IPS-NIHi7 (cell line): Measurements from ENCODE around the gene SLC8A1.

ENCODE experiments used
- DNase-seq: peaks from one replicate; pipeline ENCODE4 v3.0.0; 2012; ENCODE audit warnings: mixed read lengths; ENCODE audit errors: extremely low spot score

SLC8A1 gene

DNA sequence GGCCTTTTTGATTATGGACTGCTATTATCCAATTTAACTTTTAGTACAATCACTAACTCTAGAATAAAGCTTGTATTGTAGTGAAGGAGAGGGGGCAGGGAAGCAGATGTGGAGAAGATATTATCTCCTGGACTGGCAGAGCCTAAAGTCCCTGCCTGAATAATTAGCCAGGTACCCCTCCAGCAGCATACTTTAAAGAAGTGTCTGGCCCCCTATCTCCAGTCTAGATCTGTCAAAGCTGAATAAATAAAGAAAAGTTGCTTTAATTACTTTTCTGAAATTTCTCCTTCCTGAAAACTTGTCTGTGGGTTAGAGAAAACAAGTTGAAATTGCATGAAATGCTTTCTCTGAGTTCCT, 258.2 kb downstream of the SLC8A1 start:
- DNase-seq: no peak

DNA sequence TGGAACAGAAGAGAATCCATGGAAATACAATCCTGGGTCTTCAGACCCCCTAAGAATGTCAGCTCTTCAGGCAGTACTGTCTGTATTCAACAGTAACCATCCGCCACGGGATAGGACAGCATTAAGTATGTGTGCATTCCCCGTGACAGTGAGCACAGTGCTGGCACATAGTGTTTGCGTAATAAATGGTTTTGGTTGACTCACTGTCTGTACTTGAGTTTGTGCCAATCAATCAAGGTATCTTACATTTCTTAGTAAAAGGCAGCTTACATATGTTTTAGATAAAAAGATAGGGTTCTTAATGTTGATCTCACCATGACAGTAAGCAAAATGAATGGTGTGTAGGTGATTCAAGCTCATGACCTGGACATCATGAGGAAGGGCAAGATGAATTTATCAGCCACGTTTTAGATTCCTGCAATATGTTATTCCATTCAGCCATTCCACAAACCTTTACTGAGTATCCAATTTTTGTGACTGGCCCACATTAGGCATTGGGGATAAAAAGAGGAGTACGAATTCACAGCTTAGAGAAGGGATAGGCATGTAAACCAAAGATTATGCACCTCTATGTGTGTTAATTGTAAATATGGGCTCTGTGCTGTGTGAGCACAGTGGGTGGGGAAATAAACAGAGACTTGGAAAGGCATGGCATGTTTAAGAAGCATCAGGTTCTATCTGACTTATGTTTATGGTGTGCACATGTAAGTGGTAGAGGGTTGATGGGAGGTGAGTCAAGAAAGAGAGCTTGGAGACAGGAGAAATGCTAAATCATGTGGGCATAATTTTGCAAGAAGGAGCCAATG, 258.8 kb downstream of the SLC8A1 start:
- no peak for DNase-seq

DNA sequence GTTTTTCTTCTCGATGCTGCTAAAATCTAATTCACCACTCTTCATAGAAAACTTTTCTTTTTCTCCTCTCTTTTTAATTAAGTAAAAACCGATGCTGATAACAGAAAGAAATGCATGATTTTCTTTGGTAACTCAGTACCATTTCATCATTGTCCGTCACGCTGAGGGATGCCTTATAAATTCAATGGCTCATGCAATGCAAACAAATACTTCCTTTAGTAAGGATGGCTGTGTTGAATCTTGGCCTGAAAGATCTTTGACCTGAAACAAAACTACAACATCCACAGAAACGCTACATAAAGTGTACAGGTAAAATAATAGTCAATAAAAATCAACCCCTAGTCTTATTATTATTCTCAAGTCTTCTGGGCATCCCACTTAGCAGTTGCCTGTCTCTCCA, 261.4 kb downstream of the SLC8A1 start:
- no peak for DNase-seq

GRCh38 chr2:40189881-40190280, 262.0 kb downstream of the SLC8A1 start:
- DNase-seq: no peak

GRCh38 chr2:40187054-40187453, 264.8 kb downstream of the SLC8A1 start:
- DNase-seq: no peak

DNA sequence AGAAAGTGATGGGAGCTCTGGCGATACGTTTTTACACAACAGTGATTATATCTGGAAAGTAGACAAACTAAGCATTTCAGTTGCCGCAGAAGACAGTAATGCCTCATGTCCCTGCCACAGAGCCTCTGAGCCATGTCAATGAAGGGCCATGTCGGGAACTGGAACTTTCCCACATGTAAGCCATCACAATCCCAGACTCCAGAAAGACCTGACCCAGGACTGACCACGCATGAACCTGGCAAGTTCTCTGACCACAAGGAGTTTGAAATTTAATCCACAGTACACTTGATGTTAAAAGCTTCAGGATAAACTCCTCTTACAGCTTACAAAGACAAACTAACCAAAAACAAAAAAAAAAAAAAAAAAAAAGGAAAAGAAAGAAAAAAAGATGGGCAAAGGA, 267.3 kb downstream of the SLC8A1 start:
- DNase-seq: no peak

- DNase-seq: no peak
These were observed 270.0 kb downstream of the SLC8A1 start for GRCh38 chr2:40181855-40182254.

DNA sequence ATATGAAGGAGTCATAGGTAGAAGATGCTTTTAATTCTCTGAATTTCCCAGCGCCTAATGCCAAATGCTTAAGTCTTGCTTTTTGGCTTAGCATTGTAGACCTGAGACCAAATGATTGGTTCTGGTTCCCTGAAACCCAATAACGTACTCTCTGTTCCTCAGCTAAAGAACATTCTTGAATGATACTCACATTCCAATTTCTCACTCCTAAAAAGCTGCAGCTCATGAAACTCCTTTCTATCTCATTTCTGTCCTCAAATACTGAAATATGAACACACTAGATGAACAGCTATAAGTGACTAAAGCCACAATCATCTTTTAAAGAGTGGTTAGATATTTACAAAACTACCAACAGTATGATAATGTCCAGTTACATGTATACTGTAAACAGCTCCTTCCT, 272.1 kb downstream of the SLC8A1 start:
- DNase-seq: no peak

DNA sequence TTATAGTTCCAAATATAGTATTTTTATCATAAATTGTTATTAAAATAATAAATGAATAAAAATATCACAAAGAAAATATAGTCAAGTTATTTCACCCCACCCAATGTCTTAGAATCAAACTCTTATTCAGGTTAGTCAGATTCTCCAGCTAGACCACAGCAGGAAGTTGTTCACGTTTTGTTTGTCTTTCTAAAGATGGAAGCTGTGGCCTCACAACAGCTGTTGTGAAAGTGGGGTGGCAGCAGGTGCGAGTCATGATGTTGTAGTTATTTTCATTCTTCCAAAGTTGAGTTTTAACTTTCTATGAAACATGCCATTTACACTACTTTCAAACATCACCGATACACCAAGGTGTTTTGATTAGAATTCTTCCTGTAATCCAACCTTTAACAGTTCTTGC, 272.9 kb downstream of the SLC8A1 start:
- DNase-seq: no peak

DNA sequence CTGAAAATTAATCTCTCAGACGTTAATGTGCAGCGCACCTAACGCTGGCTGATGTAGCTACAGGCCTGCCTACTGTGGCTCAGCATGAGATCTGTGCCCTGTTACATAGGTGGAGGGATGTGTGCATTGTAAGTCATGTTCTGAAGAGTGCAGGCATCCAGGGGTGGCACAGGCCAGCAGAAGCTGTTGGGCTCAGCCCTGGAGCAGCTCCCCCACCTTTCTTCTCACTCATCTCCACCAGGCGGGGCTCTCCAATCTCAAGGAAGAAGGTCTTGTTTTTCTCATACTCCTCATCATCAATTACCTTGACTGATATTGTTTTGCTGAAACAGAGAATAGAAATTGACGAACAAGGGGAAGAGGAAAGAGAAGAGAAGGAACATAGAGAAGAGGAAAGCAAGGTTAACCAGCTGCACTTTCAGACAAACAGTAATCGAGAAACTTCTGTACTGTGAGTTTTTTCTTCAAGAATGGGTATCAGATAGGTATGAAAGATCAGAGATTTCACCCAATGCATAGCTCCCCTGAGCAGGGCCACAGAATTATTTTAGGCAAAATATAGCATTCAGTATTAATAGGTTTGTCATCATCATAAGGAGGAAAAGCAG, 273.6 kb downstream of the SLC8A1 start:
- no peak for DNase-seq

DNA sequence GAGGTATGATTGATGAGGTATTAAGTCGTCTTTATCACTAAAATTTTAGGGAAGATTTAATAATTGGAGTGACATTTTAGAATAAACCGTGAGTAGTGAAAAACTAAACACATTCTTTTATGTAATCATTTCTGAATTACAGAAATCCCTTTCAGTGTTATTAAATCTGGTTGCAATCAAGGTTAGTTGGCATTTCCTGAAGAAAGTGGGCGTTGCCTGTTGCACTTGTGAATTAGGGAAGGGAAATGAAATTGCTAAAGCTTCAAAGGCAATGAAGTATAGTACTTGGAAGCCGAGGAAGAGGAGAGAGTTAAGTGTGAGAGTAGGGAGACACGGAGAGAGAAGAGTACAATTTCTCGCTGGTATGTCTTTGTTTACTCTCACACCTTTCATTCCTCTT, 274.5 kb downstream of the SLC8A1 start:
- no peak for DNase-seq

DNA sequence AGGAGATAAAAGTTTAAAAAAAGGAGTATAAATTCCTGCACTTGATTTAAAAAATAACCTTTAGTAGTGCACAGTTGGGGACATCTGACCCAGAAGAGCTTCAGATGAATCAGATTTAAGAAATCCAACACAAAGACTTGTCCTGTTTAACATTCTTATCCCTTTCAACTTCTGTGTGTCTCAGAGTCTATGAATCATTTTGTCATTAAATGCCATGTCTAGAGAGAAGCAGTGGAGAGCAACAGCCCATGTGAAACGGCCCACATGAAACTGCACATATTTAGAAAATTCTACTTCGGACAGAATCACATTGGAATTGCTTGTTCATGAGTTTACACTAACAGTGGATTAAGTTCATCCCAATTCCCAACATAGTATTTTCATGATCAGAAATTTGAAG, 278.6 kb downstream of the SLC8A1 start:
- DNase-seq: no peak

DNA sequence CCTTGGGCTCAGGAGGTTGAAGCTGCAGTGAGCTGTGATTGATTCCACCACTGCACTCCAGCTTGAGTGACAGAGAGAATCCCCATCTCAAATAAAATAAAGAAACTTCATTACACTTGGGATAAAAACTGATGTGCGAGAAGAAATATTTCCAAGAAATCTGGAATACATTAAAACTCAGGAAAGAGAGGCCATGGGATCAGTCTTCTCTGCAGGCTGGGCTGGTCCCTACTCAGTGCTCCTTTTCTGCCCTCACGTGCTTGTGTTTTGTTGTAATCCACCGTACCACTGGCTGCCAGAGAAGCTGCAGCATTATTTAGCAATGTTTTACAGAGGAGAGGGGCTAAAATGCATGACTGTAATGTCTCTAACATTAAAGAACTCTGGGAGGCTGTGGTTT, 282.0 kb downstream of the SLC8A1 start:
- DNase-seq: no peak

DNA sequence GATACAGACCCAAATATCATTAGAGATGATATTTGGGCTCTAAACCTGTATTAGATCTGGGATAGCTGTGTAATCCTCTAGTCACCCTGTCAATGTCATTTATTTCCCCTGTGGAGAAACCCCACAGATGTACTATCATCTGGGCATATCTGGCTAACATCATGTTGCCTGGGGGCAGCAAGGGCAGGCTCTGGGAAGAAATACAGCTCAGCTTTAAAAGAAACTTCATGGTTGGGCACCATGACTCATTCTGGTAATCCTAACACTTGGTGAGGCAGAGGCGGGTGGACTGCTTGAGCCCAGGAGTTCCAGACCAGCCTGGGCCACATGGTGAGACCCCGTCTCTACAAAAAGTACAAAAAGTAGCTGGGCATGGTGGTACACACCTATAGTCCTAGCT, 282.5 kb downstream of the SLC8A1 start:
- DNase-seq: no peak

DNA sequence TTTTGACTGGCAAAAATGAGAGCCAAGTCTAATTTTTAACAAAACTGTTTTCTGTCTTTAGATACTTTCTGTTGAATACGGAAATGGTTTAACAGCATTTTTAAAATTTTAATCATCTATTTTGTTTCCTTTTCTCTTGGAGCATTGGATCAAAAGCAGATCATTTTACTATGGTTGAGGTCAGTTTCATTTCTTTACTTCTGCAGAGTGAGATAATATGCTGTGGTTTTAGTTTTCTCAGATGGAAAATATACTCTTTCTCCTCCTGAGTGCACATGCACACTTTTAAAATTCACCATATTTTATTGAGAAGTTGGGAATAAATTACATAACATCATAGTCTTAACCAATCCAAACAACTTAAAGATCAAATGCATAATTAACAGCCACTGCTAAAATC, 283.3 kb downstream of the SLC8A1 start:
- DNase-seq: no peak

DNA sequence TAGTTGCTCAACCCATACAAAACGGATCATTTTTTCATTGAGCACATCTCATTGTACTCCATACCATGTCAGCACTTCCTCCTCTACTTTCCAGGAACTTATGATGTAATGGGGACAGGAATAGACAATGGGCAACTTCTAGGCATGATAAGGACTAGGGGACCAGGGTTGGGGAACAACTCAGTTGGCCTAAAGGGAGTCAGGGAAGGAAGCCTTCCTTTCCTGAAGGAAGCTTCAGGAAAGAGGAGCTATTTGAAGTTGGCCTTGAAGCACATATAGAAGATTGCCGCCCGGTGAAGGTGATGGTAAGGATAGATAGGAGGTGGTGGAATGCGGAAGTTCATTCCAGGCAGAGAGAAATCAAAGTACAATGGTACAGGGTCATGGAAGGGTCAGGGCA, 283.9 kb downstream of the SLC8A1 start:
- no peak for DNase-seq

GRCh38 chr2:40166006-40166405, 285.9 kb downstream of the SLC8A1 start:
- no peak for DNase-seq

- no peak for DNase-seq
These were observed 286.4 kb downstream of the SLC8A1 start for GRCh38 chr2:40165509-40165844.

DNA sequence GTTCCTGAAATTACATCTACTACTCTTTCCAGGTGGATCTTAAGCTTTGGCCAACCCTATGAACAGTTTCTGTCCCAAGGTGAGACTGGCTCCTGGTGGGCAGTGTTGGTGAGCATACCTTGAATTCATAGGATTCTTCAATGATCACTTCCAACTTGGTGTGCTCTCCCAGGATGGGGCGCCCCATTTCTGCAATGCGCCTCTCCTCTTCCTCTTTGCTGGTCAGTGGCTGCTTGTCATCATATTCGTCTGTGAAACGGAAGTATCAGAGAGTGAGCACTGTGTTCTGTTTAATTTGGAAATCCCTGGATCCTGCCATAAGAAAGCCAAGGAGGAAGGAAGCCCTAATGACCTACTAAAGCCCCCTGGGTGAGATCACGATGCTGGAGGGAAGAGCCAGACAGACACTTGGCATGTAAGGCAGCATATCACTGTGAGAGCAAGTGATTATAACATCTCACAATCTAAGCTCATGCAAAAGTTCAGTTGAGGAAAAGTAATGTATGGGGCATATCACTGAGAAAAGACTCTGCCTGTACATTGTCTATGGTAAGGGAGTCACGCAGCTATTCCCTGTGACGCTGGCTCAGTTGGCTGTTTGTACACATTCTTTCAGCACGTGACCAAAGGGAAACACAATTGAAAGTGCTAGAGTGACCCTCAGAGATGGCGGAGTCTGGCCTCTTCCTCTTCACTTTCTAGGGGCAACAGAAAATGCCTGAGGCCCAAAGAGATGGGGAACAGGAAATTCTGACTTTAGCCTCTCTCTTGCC, 287.0 kb downstream of the SLC8A1 start:
- DNase-seq: no peak

DNA sequence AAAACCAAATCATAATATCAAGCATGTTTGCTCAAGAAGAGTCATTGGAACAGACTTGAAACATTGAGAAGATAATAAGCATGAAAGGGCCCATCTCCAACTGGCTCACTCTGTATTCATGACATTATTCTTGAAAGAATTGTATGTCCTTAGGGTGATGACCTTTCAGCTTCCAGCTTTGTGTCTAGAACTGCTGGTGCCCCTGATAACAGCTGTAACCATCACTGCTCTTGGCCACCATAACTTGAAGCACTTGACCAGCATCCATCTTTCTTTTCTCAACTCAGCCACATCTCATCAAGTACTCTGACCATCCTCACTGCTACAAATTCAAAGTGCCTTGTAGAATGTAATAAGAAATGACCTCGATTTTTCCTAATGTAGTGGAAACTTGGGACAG, 289.9 kb downstream of the SLC8A1 start:
- no peak for DNase-seq

- no peak for DNase-seq
These were observed 291.1 kb downstream of the SLC8A1 start for GRCh38 chr2:40160751-40161218.

DNA sequence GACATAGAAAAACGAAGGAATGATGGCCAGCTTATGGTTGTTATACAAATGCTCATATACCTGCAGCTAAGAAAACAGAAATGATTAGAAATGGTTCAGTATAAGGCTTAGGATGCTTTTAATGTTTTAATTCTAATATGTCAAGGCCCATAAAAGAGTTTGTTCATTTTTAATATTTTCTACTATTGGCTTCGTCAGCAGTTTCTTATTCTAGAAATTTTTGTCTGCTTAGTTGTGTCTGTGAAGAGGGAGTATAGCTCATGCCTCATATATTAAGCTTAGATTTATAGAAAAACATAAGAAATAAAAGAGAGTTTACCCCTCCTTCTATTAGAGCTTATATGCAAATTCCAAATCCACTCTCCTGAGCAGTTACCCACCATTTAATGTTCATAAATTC, 292.6 kb downstream of the SLC8A1 start:
- DNase-seq: no peak

DNA sequence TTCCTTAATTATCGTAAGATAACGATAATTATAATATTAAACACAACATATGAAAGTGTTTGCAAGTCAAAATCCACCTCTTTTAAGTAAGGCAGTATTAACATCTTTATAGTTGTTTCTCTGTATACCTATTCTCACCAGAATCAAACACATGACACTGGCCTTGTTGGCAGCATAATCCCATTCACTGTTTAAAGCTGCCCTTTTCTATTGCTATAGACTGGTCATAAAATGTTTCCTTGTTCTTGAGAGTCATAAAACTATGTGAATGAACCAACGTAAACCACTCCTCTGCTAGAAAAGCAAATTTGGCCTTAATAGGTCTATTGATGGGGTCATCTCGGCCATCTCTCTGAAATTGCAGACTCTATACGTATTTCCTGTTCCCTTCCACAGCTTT, 293.1 kb downstream of the SLC8A1 start:
- no peak for DNase-seq
